GM12874 (cell line): ENCODE data around the gene SPOP.

Experiments used
- TF ChIP-seq, protein P1 (sequence below): IDR thresholded peaks from 2 replicates; pipeline ENCODE4 v1.5.1; 2011; ENCODE audit warnings: low read depth, mild to moderate bottlenecking, control low read depth, low read length, moderate library complexity; ENCODE audit not compliant: insufficient read depth

SPOP gene

DNA sequence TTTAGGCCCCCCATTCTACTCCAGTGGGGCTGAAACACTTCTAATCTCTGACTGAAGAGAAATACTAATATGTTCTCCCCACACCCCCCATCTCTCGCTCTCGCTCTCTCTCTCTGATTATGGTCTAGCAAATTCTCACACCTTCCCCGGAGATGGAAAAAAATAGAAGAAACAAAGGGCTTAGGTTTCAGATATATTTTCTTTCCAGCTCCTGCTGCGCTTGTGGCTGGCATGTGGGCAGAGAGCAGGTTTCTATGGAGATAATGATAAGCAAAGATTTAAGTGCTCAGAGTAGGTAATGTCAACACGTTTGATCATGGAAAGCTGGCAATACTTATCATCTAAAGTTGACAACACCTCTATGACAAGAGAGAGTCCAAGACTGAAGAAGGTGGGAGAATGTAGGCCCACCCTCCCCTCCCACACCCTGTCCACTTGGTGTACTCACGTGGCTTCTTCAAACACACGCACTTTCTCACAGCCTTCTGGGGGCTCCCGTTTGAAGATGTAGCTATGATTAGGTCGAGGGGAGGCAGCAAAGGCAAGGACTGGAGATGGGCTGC lies 37.9 kb upstream of the SPOP start:
- TF ChIP-seq, protein P1, sequence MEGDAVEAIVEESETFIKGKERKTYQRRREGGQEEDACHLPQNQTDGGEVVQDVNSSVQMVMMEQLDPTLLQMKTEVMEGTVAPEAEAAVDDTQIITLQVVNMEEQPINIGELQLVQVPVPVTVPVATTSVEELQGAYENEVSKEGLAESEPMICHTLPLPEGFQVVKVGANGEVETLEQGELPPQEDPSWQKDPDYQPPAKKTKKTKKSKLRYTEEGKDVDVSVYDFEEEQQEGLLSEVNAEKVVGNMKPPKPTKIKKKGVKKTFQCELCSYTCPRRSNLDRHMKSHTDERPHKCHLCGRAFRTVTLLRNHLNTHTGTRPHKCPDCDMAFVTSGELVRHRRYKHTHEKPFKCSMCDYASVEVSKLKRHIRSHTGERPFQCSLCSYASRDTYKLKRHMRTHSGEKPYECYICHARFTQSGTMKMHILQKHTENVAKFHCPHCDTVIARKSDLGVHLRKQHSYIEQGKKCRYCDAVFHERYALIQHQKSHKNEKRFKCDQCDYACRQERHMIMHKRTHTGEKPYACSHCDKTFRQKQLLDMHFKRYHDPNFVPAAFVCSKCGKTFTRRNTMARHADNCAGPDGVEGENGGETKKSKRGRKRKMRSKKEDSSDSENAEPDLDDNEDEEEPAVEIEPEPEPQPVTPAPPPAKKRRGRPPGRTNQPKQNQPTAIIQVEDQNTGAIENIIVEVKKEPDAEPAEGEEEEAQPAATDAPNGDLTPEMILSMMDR, result no peak

DNA sequence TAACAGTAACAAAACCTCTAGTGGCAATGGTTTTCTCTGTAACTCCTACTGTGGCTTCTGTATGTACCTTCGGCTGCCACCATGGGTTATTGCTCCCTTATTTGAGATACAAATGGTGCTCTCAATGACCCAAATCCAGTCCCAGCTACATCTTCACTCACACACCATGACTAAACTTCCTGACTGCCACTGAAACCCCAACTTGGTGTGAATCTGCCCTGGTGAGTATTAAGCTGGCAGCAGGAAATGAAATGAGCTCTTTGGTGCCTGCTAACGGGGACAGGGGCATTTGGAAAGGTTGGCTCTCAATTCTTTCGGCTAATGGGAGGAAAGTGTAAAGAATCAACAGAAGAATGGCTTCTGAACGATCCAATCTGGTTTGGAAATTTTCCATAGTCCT lies 37.3 kb upstream of the SPOP start:
- TF ChIP-seq, protein P1, result no peak

DNA sequence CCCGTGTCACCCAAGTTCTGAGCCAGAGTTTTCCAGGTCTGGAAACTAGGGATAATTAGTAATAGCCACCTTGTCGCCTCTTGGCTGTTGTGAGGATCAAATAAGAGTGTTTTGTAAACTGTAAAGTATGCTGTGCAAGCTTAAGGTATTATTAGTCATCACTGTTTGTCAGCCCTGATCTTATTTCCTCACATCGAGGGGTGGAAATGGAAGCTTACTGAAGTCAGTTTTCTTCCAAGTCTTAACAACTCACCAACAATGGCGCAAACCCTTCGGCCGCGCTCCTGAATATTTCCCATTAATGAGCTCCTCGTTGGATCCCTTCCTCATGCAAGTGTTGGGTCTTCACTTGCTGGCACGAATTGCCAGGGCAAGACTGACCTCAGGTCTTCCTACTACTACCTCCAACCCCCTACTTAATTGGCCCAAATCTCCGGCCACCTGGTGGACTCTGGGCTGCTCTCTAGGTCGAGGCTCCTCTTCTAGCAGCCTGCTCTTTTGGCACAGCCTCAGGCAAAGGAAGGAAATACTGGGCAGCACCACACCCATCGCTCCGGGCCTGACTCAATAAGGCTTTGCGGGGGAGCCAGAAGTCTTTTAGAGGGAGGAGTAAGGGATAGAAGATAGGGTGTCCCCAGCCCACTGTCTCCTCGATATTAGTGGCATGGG lies 30.8 kb upstream of the SPOP start:
- TF ChIP-seq, protein P1, result no peak

DNA sequence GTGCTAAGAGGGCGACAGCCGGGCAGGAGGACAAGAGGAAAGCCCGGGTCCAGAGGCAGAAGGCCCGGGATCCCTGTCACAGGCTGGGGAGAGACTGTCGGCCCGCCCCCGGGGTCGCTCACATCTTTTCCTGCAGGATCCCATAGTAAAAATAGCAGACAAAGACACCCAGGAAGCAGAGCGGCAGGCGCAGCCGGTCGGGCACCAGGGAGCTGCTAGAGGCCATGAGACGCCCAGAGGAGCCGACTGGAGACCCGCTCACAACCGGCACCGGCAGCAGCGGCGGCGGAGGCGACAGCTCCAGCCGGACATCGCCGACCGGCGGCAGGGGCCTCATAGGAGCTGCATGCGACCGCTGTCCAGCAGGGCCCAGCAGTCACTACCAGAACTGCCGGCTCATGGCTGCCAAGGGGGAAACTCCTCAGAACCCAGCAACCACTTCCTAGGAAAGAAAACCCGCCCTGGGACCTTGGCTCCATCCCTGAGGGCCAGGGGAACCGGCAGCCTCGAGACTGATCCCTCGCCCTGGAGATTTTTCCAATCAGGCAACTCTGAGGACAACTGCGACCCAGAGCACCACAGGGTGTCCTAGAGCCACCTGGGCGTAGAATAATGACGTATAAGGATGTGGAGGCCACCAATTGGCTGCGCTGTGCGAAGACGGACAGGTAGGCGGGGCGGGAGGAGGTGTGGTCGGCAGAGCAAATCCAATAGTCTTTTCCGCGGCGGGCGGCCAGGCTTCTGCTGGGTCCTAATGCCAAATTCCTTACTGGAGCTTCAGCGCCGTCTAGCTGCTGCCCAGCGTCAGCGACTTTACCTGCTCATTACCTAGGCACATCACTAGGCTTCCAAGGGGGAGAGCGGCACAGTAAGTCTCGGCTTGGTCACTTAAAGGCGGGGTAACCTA lies 30.0 kb upstream of the SPOP start, which contains the start of gene SLC35B1:
Gene SLC35B1 (minus strand): TSS at position 357 of the 907 bp plus-strand sequence. CDS start 131 bp downstream, at position 226.
- TF ChIP-seq, protein P1, result peak; percentile 98

DNA sequence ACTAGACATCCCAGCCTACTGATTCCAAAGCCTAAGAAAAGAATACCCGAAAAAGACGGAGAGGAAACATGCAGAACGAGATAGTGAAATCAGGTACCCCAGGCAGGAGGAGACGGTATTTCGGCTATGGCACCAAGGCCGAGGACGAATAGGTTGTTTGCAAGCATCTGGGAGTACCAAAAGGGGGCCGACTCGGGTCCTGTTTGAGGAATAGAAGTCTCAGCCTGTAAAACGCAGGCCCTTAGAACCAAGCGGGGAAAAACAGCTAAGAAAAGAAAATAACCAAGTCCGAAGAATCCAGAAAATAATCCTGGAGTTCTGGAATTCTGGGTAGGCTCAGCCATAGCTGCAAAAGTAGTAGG lies 29.3 kb upstream of the SPOP start:
- TF ChIP-seq, protein P1, result no peak

DNA sequence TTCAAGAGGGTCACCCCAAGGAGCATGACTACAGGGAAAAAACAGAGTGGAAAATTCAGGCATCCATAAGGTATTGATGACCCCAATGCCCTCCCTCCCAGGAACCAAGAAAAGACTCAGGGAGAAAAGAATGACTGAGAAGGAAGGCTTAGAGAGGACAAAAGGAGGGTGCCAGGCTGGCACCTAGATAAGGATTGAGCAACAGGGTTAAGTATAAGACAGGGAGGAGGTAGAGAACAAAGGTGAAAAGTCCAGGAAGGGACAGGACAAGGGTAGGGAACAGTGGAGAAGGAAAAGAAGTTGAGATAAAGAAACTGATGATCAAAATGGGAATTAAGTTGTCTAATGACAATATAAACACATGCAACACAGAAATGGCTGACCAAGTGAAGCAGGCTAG lies 27.4 kb upstream of the SPOP start:
- TF ChIP-seq, protein P1, result no peak
